Skeletal muscle tissue (tissue), 4 donors: ENCODE measurements around the gene XPC. TPM values are rescaled to one million over a fixed set of nuclear protein-coding genes. Genes with fewer than 3 reads are reported as not detected.
A peak's percentile ranks its signal among the peaks of the same experiment; 100 is the strongest.

Experiments
- H3K27ac ChIP-seq: one replicate; pipeline ENCODE4 v1.7.0; 2013; ENCODE audit warnings: mild to moderate bottlenecking, low read depth, low read length, inconsistent platforms
- H3K27me3 ChIP-seq, 3 donors: one replicate each; pipeline ENCODE4 v1.7.0; 2013; ENCODE audit warnings: low read length in 3 of 3; ENCODE audit not compliant: control insufficient read depth in 3 of 3, insufficient read depth in 3 of 3
- H3K36me3 ChIP-seq, 3 donors: one replicate each; pipeline ENCODE4 v1.7.0; 2013; ENCODE audit warnings: low read length in 3 of 3; ENCODE audit not compliant: control insufficient read depth in 3 of 3, insufficient read depth in 3 of 3
- H3K4me1 ChIP-seq, 3 donors: one replicate each; pipeline ENCODE4 v1.7.0; 2013; ENCODE audit warnings: low read length in 3 of 3, mild to moderate bottlenecking in 3 of 3; ENCODE audit not compliant: control insufficient read depth in 3 of 3, insufficient read depth in 3 of 3
- H3K4me3 ChIP-seq, 3 donors: one replicate each; pipeline ENCODE4 v1.7.0; 2013; ENCODE audit warnings: low read length in 3 of 3
- H3K9ac ChIP-seq, 3 donors: one replicate each; pipeline ENCODE4 v1.7.0; 2013; ENCODE audit warnings: low read length in 3 of 3, mild to moderate bottlenecking in 3 of 3, moderate library complexity in 2 of 3, low read depth in 1 of 3
- H3K9me3 ChIP-seq, 3 donors: one replicate each; pipeline ENCODE4 v1.7.0; 2013; ENCODE audit warnings: low read length in 3 of 3; ENCODE audit not compliant: control insufficient read depth in 3 of 3
- total RNA-seq: library from RNA; depleted of rRNA; stranded (reverse); fragments of >200 nt; gene quantifications from one replicate; pipeline ENCODE4 v1.2.3, GENCODE V29; 2014
- donor health status: Osteomylitis.

XPC gene
- total RNA-seq, 1 donor from 2014 or later: 14.6 TPM

DNA sequence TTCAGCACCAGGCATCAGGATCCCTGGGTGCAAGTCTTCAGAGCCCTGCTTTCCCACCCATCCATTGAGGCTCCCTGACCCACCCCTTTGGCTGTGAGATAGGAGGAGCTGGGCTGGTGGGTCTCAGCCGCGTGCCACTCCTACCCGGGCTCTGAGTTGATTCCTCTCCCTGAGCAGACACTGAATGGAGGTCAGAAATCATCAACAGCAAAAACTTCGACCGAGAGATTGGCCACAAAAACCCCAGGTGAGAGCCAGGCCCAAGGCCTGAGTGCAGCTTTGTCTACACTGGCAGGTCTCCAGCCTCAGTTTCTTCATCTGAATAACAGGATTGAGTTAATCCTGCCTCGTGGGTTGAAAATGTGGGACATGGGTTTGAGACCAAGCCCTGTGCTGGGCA lies 45.7 kb downstream of the XPC start:
- no peak overlapping the region for H3K4me3 ChIP-seq
- no peak overlapping the region for H3K27ac ChIP-seq
- no peak overlapping the region for H3K9ac ChIP-seq
- H3K9me3 ChIP-seq: no peaks in the 10 kb centered on the region
- H3K36me3 ChIP-seq: peaks cover 68 to 83% (median 76%) of the 10 kb centered on the region in 3 donors
- H3K27me3 ChIP-seq: no peaks in the 10 kb centered on the region
- H3K4me1 ChIP-seq: peaks cover 14 to 30% (median 24%) of the 10 kb centered on the region in 3 donors

- Histone ChIP-seq H3K4me3 (no peak overlapping the region), H3K9ac (no peak overlapping the region), H3K4me1 (peaks cover 12 to 30% (median 24%) of the 10 kb centered on the region in 3 donors), H3K27me3 (no peaks in the 10 kb centered on the region), H3K36me3 (peaks cover 68 to 83% (median 79%) of the 10 kb centered on the region in 3 donors), H3K27ac (no peak overlapping the region), H3K9me3 (no peaks in the 10 kb centered on the region)
Measured at GRCh38 chr3:14132120-14132519, 46.3 kb downstream of the XPC start.

DNA sequence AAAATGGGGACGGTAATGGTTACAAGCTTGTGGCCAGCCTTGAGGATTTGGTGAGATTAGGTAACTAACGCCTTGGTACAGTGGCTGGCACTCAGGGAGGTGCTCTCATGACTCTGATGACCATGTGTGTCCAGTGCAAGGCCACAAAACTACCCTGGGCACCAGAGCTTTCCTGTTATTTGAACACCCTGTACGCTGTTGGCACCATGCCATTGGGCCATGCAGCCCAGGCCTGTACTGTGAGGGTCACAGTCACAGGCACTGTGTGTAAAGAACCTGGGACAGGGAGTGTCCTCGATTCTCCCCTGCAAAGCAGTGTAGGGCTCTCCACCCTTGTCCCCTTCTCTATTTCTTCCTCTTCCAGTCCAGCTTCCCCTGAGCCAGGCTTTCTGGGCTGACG lies 47.3 kb downstream of the XPC start:
- Histone ChIP-seq H3K27me3 (no peaks in the 10 kb centered on the region), H3K9ac (no peak overlapping the region), H3K27ac (no peak overlapping the region), H3K4me1 (peaks cover 14 to 30% (median 24%) of the 10 kb centered on the region in 3 donors), H3K9me3 (no peaks in the 10 kb centered on the region), H3K4me3 (no peak overlapping the region), H3K36me3 (peaks cover 68 to 76% (median 75%) of the 10 kb centered on the region in 3 donors)

DNA sequence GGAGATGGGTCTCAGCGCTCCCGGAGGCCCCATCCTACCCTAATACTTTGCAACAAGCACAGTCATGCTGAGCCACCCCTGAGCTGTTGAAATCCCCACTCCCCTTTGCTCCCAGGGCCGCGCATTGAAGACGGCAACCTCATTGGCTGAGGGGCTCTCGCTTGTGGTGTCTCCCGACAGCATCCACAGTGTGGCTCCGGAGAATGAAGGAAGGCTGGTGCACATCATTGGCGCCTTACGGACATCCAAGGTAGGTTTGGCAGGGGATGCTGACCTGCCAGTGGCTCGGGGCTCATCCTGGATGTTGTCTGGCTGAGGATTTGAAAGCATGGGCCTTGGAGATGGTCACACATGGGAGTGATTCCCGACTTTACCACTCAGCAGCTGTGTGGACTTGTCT lies 47.7 kb downstream of the XPC start:
- Histone ChIP-seq H3K4me1 (peaks cover 18 to 30% (median 29%) of the 10 kb centered on the region in 3 donors), H3K27me3 (no peaks in the 10 kb centered on the region), H3K9ac (no peak overlapping the region), H3K36me3 (peaks cover 64 to 72% (median 72%) of the 10 kb centered on the region in 3 donors), H3K9me3 (no peaks in the 10 kb centered on the region), H3K4me3 (no peak overlapping the region), H3K27ac (no peak overlapping the region)

DNA sequence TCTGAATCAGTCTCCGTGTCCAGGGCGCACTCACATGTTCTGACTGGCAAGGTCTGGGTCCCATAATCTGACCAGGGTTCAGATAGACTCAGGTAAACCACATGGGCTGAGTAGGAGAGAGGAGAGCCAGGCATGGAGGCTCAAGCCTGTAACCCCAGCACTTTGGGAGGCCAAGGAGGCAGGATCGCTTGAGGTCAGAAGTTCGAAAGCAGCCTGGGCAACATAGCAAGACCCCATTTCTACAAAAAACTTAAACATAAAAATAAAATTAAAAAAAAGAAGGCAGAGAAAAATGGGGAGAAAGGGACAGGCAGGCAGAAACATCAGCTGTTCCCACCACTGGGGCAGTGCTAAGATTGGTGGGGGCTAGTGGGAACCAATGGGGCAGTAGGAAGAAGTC lies 48.2 kb downstream of the XPC start:
- Histone ChIP-seq H3K4me1 (peaks cover 23 to 34% (median 31%) of the 10 kb centered on the region in 3 donors), H3K4me3 (no peak overlapping the region), H3K36me3 (peaks cover 60 to 68% (median 67%) of the 10 kb centered on the region in 3 donors), H3K27me3 (no peaks in the 10 kb centered on the region), H3K9ac (no peak overlapping the region), H3K27ac (no peak overlapping the region), H3K9me3 (no peaks in the 10 kb centered on the region)

- H3K4me1 ChIP-seq: peaks cover 24 to 37% (median 31%) of the 10 kb centered on the region in 3 donors
- H3K27ac ChIP-seq: no peak overlapping the region
- peaks cover 51 to 58% (median 58%) of the 10 kb centered on the region in 3 donors for H3K36me3 ChIP-seq
- no peaks in the 10 kb centered on the region for H3K9me3 ChIP-seq
- H3K4me3 ChIP-seq: no peak overlapping the region
- no peak overlapping the region for H3K9ac ChIP-seq
- no peaks in the 10 kb centered on the region for H3K27me3 ChIP-seq
Measured at GRCh38 chr3:14129296-14129695, 49.1 kb downstream of the XPC start.

DNA sequence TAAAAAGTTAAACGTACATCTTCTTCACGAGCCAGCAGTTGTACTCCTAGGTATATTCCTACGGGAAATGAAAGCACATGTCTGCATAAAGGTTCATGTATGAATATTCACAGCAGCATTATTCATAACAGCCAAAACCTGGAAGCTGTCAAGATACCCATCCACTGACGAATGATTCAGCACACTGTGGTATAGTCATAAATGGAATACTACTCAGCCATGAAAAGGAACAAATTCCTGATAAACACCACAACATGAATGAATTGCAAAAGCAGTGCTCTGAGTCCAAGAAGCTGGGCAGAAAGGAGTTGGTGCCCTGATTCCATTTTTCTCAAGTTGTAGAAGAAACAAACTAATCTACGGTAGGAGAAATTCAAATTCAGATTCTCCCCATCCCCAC lies 49.7 kb downstream of the XPC start:
- Histone ChIP-seq H3K27me3 (no peaks in the 10 kb centered on the region), H3K27ac (no peak overlapping the region), H3K9me3 (no peaks in the 10 kb centered on the region), H3K4me3 (no peak overlapping the region), H3K9ac (no peak overlapping the region), H3K36me3 (peaks cover 45 to 53% (median 53%) of the 10 kb centered on the region in 3 donors), H3K4me1 (peaks cover 29 to 43% (median 34%) of the 10 kb centered on the region in 3 donors)

DNA sequence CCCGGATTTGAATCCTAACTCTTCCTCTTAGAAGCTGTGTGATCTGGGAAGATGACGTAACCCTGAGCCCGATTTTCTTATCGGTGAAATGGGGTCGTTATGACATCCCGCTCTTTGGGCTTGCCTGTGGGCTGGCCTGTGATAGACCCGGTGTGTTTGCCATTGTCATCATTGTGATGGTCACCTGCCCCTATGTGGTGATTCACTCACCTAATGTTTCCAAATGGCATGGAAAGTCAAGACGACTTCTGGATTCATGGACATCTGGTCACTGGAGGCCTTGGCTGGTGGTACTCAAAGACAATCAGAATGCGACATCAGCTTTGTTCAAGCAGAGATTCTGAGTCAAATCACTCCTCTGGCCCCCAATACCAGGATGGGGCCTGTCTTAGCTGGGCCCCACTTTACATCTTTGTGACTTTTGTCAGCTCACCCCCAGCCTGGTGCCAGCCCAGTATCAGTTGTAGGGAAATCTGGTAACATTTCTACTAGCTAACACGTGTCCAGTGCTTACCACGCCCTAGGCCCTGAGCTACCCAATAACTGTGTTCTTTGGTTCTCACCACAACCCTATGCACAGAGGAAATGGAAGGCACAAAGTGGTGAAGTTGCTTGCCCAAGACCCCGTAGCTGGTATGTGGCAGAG lies 50.8 kb downstream of the XPC start:
- peaks cover 35 to 44% (median 42%) of the 10 kb centered on the region in 3 donors for H3K36me3 ChIP-seq
- H3K27me3 ChIP-seq: no peaks in the 10 kb centered on the region
- H3K4me3 ChIP-seq: no peak overlapping the region
- peak overlapping the region in 2 of 3 donors; percentile 3 to 37 for H3K9ac ChIP-seq
- H3K9me3 ChIP-seq: no peaks in the 10 kb centered on the region
- peaks cover 38 to 53% (median 41%) of the 10 kb centered on the region in 3 donors for H3K4me1 ChIP-seq
- peak overlapping the region; percentile 37 for H3K27ac ChIP-seq

- H3K9ac ChIP-seq: peak overlapping the region; percentile 91 to 99 (median 91)
- H3K27me3 ChIP-seq: no peaks in the 10 kb centered on the region
- H3K27ac ChIP-seq: peak overlapping the region; percentile 96
- peaks cover 38 to 59% (median 46%) of the 10 kb centered on the region in 3 donors for H3K4me1 ChIP-seq
- no peaks in the 10 kb centered on the region for H3K9me3 ChIP-seq
- peak overlapping the region in 2 of 3 donors; percentile 95 to 99 for H3K4me3 ChIP-seq
- H3K36me3 ChIP-seq: peaks cover 31 to 39% (median 39%) of the 10 kb centered on the region in 3 donors
Measured at GRCh38 chr3:14126887-14127505, 51.4 kb downstream of the XPC start.
